HepG2 (cell line): ENCODE data around the gene CCDC106. TPM values are rescaled to one million over a fixed set of nuclear protein-coding genes. Genes with fewer than 3 reads are reported as not detected.

ENCODE experiments used
- ARID3A ChIP-seq: IDR thresholded peaks from 2 replicates; pipeline ENCODE4 v1.6.1; 2012; ENCODE audit warnings: low read depth, low read length, improper control_type of control experiment
- ASH2L ChIP-seq: fragments of 300-600, 200-600 bp; sonication (generic); IDR thresholded peaks from 2 replicates; pipeline ENCODE4 v1.7.0; 2017; ENCODE audit warnings: low read depth, mild to moderate bottlenecking, moderate library complexity, mixed read lengths, low read length; ENCODE audit not compliant: insufficient read length
- ATAD3A ChIP-seq: sonication (generic); formaldehyde crosslinking; IDR thresholded peaks from 2 replicates; pipeline ENCODE4 v1.4.0; 2020; ENCODE audit warnings: missing genetic modification reagents
- CENPT ChIP-seq: sonication (generic); formaldehyde crosslinking; IDR thresholded peaks from 2 replicates; pipeline ENCODE4 v1.8.0; 2022; ENCODE audit warnings: low read depth, mild to moderate bottlenecking, moderate library complexity, missing genetic modification reagents
- FOXA1 ChIP-seq, 2 experiments: fragments of 450-650 bp in 1 of 2; sonication (generic) in 1 of 2; formaldehyde crosslinking in 1 of 2; IDR thresholded peaks; 2 replicates each; pipeline versions ENCODE4 v1.4.0 to v1.6.1; 2016 to 2020; ENCODE audit warnings: missing genetic modification reagents in 1 of 2
- HMG20A ChIP-seq: IDR thresholded peaks from 2 replicates; pipeline ENCODE4 v1.6.1; 2016; ENCODE audit warnings: borderline replicate concordance
- HNRNPLL ChIP-seq: fragments of 200-400 bp; formaldehyde crosslinking; IDR thresholded peaks from 2 replicates; pipeline ENCODE4 v1.6.1; 2017; ENCODE audit warnings: mild to moderate bottlenecking, low read depth, low read length; ENCODE audit not compliant: poor library complexity, severe bottlenecking
- MED8 ChIP-seq: sonication (generic); formaldehyde crosslinking; IDR thresholded peaks from 2 replicates; pipeline ENCODE4 v1.8.1; 2023; ENCODE audit warnings: mild to moderate bottlenecking, missing genetic modification reagents; ENCODE audit not compliant: insufficient replicate concordance
- MEF2D ChIP-seq: sonication (generic); formaldehyde crosslinking; IDR thresholded peaks from 2 replicates; pipeline ENCODE4 v1.5.1; 2020; ENCODE audit warnings: mild to moderate bottlenecking, missing genetic modification reagents
- NR2C2 ChIP-seq: sonication (generic); formaldehyde crosslinking; IDR thresholded peaks from 2 replicates; pipeline ENCODE4 v1.4.0; 2020; ENCODE audit warnings: missing genetic modification reagents, mild to moderate bottlenecking, moderate library complexity, borderline replicate concordance
- POLR2A ChIP-seq, 2 experiments: IDR thresholded peaks; 2 replicates each; pipeline ENCODE4 v1.6.1; 2011; ENCODE audit warnings: low read depth in 2 of 2, low read length in 2 of 2, mild to moderate bottlenecking in 1 of 2, moderate library complexity in 1 of 2; ENCODE audit not compliant: insufficient read depth in 1 of 2
- RXRA ChIP-seq: sonication (generic); formaldehyde crosslinking; IDR thresholded peaks from 2 replicates; pipeline ENCODE4 v1.5.1; 2020; ENCODE audit warnings: missing genetic modification reagents
- SP4 ChIP-seq: sonication (generic); formaldehyde crosslinking; IDR thresholded peaks from 2 replicates; pipeline ENCODE4 v1.8.1; 2023; ENCODE audit warnings: mild to moderate bottlenecking, missing genetic modification reagents
- SP5 ChIP-seq: IDR thresholded peaks from 2 replicates; pipeline ENCODE4 v1.6.1; 2016; ENCODE audit warnings: low read depth, borderline replicate concordance
- TEAD3 ChIP-seq: optimal IDR thresholded peaks from 2 replicates; pipeline ENCODE3; 2016; ENCODE audit warnings: borderline replicate concordance
- THAP8 ChIP-seq: sonication (generic); formaldehyde crosslinking; IDR thresholded peaks from 2 replicates; pipeline ENCODE4 v1.5.1; 2020; ENCODE audit warnings: missing genetic modification reagents, mild to moderate bottlenecking, borderline replicate concordance
- ZNF274 ChIP-seq: sonication (generic); formaldehyde crosslinking; IDR thresholded peaks from 2 replicates; pipeline ENCODE4 v1.5.1; 2020; ENCODE audit warnings: mild to moderate bottlenecking, missing genetic modification reagents
- ZNF564 ChIP-seq: sonication (generic); formaldehyde crosslinking; IDR thresholded peaks from 2 replicates; pipeline ENCODE4 v1.8.1; 2023; ENCODE audit warnings: mild to moderate bottlenecking, missing genetic modification reagents
- ZNF589 ChIP-seq: sonication (generic); formaldehyde crosslinking; conservative IDR thresholded peaks from 2 replicates; pipeline ENCODE4 v1.8.0; 2022; ENCODE audit warnings: mild to moderate bottlenecking, moderate library complexity, missing genetic modification reagents
- ZNF703 ChIP-seq: sonication (generic); formaldehyde crosslinking; IDR thresholded peaks from 2 replicates; pipeline ENCODE4 v1.5.1; 2020; ENCODE audit warnings: missing genetic modification reagents, mild to moderate bottlenecking, moderate library complexity, borderline replicate concordance
- ZNF710 ChIP-seq: sonication (generic); formaldehyde crosslinking; IDR thresholded peaks from 2 replicates; pipeline ENCODE4 v1.5.0; 2020; ENCODE audit warnings: mild to moderate bottlenecking, missing genetic modification reagents, borderline replicate concordance
- ZNF782 ChIP-seq: sonication (generic); formaldehyde crosslinking; IDR thresholded peaks from 2 replicates; pipeline ENCODE4 v1.4.0; 2020; ENCODE audit warnings: missing genetic modification reagents, mild to moderate bottlenecking, borderline replicate concordance
- ZNF788 ChIP-seq: sonication (generic); formaldehyde crosslinking; IDR thresholded peaks from 2 replicates; pipeline ENCODE4 v1.5.0; 2020; ENCODE audit warnings: mild to moderate bottlenecking, missing genetic modification reagents, borderline replicate concordance
- polyA plus RNA-seq, 8 experiments: library from polyadenylated mRNA; depleted of rRNA in 3 of 8; stranded (reverse) in 7 of 8; unstranded in 1 of 8; fragments of >200 nt; fragmentation: Illumina TruSeq in 4 of 8; extraction: Trizol in 4 of 8; gene quantifications; 2 replicates each; pipeline versions ENCODE4 v1.2.1 to v1.2.3, GENCODE V29; 2011 to 2016; ENCODE audit warnings: low read depth in 4 of 8, missing spikeins in 1 of 8, mixed read lengths in 1 of 8; ENCODE audit not compliant: insufficient read depth in 1 of 8
- total RNA-seq, 5 experiments: library from RNA; depleted of rRNA; stranded (reverse); fragments of >200 nt; fragmentation: Illumina TruSeq; extraction: Trizol; gene quantifications; 2 replicates each; pipeline ENCODE4 v1.2.3, GENCODE V29; 2016; ENCODE audit warnings: low read depth in 1 of 5
- TF ChIP-seq, protein P1 (sequence below): sonication (generic); formaldehyde crosslinking; IDR thresholded peaks from 2 replicates; pipeline ENCODE4 v1.8.0; 2022; ENCODE audit warnings: low read depth, missing genetic modification reagents

Gene CCDC106
- total and polyA plus RNA-seq, 2 of the 13 experiments (the other 11 are each of a cell fraction or from before 2014, with no cell fraction given), result 4.7 to 8.8 TPM

GRCh38 chr19:55683449-55684261, 35.6 kb downstream of the CCDC106 start (continued):
- TF ChIP-seq, protein P1, sequence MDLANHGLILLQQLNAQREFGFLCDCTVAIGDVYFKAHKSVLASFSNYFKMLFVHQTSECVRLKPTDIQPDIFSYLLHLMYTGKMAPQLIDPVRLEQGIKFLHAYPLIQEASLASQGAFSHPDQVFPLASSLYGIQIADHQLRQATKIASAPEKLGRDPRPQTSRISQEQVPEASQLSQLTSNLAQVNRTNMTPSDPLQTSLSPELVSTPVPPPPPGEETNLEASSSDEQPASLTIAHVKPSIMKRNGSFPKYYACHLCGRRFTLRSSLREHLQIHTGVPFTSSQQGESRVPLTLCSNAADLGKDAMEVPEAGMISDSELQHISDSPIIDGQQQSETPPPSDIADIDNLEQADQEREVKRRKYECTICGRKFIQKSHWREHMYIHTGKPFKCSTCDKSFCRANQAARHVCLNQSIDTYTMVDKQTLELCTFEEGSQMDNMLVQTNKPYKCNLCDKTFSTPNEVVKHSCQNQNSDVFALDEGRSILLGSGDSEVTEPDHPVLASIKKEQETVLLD (CRISPR knock-in tag), result 0 out of 2 replicates have a peak, but pooled peaks have one; percentile 29
- TF ChIP-seq SP4, result 0 out of 2 replicates have a peak, but pooled peaks have one; percentile 10
- no peak for TF ChIP-seq ZNF782
- TF ChIP-seq TEAD3 (CRISPR knock-in tag), result peak; percentile 71
- TF ChIP-seq POLR2A (IDR thresholded peaks at IDR 0.05; ENCODE audit: insufficient read depth in 1 of 2, low read depth in 2 of 2, low read length in 2 of 2), result peak; percentile 66 to 85
- TF ChIP-seq ZNF274 (CRISPR knock-in tag), result no peak
- no peak for TF ChIP-seq HNRNPLL
- peak; percentile 7; the same call in 1 of the 2 replicates for TF ChIP-seq ARID3A
- TF ChIP-seq THAP8 (CRISPR knock-in tag), result no peak
- TF ChIP-seq SP5 (CRISPR knock-in tag), result no peak
- no peak for TF ChIP-seq ATAD3A (CRISPR knock-in tag)
- no peak for TF ChIP-seq ZNF564
- TF ChIP-seq ZNF589 (CRISPR knock-in tag), result no peak; the same call in 1 of the 2 replicates
- TF ChIP-seq ZNF710 (CRISPR knock-in tag), result peak; percentile 42; the same call in 1 of the 2 replicates
- TF ChIP-seq NR2C2, result peak; percentile 28; the same call in 1 of the 2 replicates
- TF ChIP-seq MED8 (CRISPR knock-in tag), result no peak
- peak; percentile 96 for TF ChIP-seq ASH2L
- TF ChIP-seq ZNF788, result peak; percentile 36; the same call in 1 of the 2 replicates
- no peak for TF ChIP-seq ZNF703
- no peak; the same call in 1 of the 2 replicates for TF ChIP-seq RXRA (CRISPR knock-in tag)
- no peak; the same call in 1 of the 2 replicates for TF ChIP-seq HMG20A (CRISPR knock-in tag)
- no peak for TF ChIP-seq FOXA1 (IDR thresholded peaks at IDR 0.05)
- peak; percentile 70 for TF ChIP-seq FOXA1 (CRISPR knock-in tag; IDR thresholded peaks at IDR 0.05)
- no peak for TF ChIP-seq CENPT (CRISPR knock-in tag)
- no peak; the same call in 1 of the 2 replicates for TF ChIP-seq MEF2D (CRISPR knock-in tag)
